Uterus (tissue), 4 donors: ENCODE results near the gene SIMC1. TPM values are rescaled to one million over a fixed set of nuclear protein-coding genes. Genes with fewer than 3 reads are reported as not detected.

ENCODE experiments used
- DNase-seq, 2 donors: peaks; one replicate each; pipeline ENCODE4 v3.0.0-alpha.2; 2019 to 2020
- H3K27ac ChIP-seq, 2 donors: fragments of 200-600 bp; sonication (generic); 1 replicate in 1 of 2; 2 replicates in 1 of 2; pipeline ENCODE4 v1.5.1; 2016 to 2018
- H3K27me3 ChIP-seq, 2 donors: fragments of 200-600 bp; sonication (generic); one replicate each; pipeline ENCODE4 v1.5.1; 2018 to 2019; ENCODE audit warnings: control low read depth in 1 of 2
- H3K36me3 ChIP-seq, 2 donors: fragments of 200-600 bp; sonication (generic); one replicate each; pipeline ENCODE4 v1.5.1; 2019; ENCODE audit warnings: control low read depth in 1 of 2
- H3K4me1 ChIP-seq, 2 donors: fragments of 200-600 bp; sonication (generic); one replicate each; pipeline ENCODE4 v1.5.1; 2018 to 2019; ENCODE audit warnings: control low read depth in 1 of 2
- H3K4me3 ChIP-seq, 2 donors: fragments of 200-600 bp; sonication (generic); 1 replicate in 1 of 2; 2 replicates in 1 of 2; pipeline ENCODE4 v1.5.1; 2018 to 2019; ENCODE audit warnings: mild to moderate bottlenecking in 1 of 2
- H3K9me3 ChIP-seq, 2 donors: fragments of 200-600 bp; sonication (generic); one replicate each; pipeline ENCODE4 v1.5.1; 2019; ENCODE audit warnings: control low read depth in 1 of 2
- CTCF ChIP-seq, 4 experiments: fragments of 200-600 bp in 2 of 4; fragments of 450-650 bp in 2 of 4; sonication (generic) in 2 of 4; IDR thresholded peaks; one replicate each; pipeline ENCODE4 v1.5.1; 2016 to 2019; ENCODE audit warnings: antibody characterized with exemption in 4 of 4, mild to moderate bottlenecking in 2 of 4, moderate library complexity in 1 of 4
- POLR2A ChIP-seq, 2 donors: fragments of 450-650 bp; IDR thresholded peaks; one replicate each; pipeline ENCODE4 v1.6.1; 2016; ENCODE audit warnings: antibody characterized with exemption in 2 of 2, mild to moderate bottlenecking in 1 of 2, moderate library complexity in 1 of 2
- intact Hi-C: fragments of 100-400 bp; cut with DNase I; formaldehyde crosslinking; loops from one replicate; pipeline ENCODE4 v1.15.1; 2023; ENCODE audit warnings: low total_unique reads
- total RNA-seq, 4 donors: library from RNA; depleted of rRNA in 3 of 4; stranded (reverse); fragments of >200 nt in 3 of 4; gene quantifications; one replicate each; pipeline versions ENCODE4 v1.1.0 to v1.2.4, GENCODE V29; 2014 to 2023
- donor health status: DM: yes; HTN: yes; CAD: no.

Gene SIMC1
- total RNA-seq, 4 donors from 2014 or later, result 1.5 to 43.0 (median 14.9) TPM

- H3K36me3 ChIP-seq, result no peaks in the 10 kb centered on the region
- intact Hi-C loops, result no loop called here
- no peak for DNase-seq
- H3K27ac ChIP-seq, result no peak overlapping the region
- H3K27me3 ChIP-seq, result no peaks in the 10 kb centered on the region
- TF ChIP-seq CTCF (IDR thresholded peaks at IDR 0.05), result no peak
- TF ChIP-seq POLR2A (IDR thresholded peaks at IDR 0.05), result no peak
- no peak overlapping the region for H3K4me3 ChIP-seq
- no peaks in the 10 kb centered on the region for H3K9me3 ChIP-seq
- no peaks in the 10 kb centered on the region for H3K4me1 ChIP-seq
These were observed 96.0 kb downstream of the SIMC1 start for GRCh38 chr5:176334031-176334770.

- intact Hi-C loops, result no loop called here
- Histone ChIP-seq H3K4me3 (no peak overlapping the region), H3K4me1 (no peaks in the 10 kb centered on the region), H3K9me3 (no peaks in the 10 kb centered on the region), H3K27ac (no peak overlapping the region), H3K36me3 (no peaks in the 10 kb centered on the region), H3K27me3 (no peaks in the 10 kb centered on the region)
- no peak for TF ChIP-seq POLR2A (IDR thresholded peaks at IDR 0.05)
- TF ChIP-seq CTCF (IDR thresholded peaks at IDR 0.05), result no peak
- no peak for DNase-seq
These were observed 99.7 kb downstream of the SIMC1 start for GRCh38 chr5:176337913-176338312.

- TF ChIP-seq POLR2A (IDR thresholded peaks at IDR 0.05) (no peak), CTCF (IDR thresholded peaks at IDR 0.05) (no peak)
- intact Hi-C loops, result no loop called here
- Histone ChIP-seq H3K4me1 (no peaks in the 10 kb centered on the region), H3K36me3 (no peaks in the 10 kb centered on the region), H3K4me3 (no peak overlapping the region), H3K27me3 (no peaks in the 10 kb centered on the region), H3K27ac (no peak overlapping the region), H3K9me3 (no peaks in the 10 kb centered on the region)
- DNase-seq, result no peak
These were observed 101.1 kb downstream of the SIMC1 start for GRCh38 chr5:176339304-176339703.

GRCh38 chr5:176341325-176342157 is 103.3 kb downstream of the SIMC1 start:
- no peaks in the 10 kb centered on the region for H3K36me3 ChIP-seq

More at GRCh38 chr5:176341325-176342157, 103.3 kb downstream of the SIMC1 start:
- Histone ChIP-seq H3K27me3 (no peaks in the 10 kb centered on the region), H3K4me3 (no peak overlapping the region), H3K9me3 (no peaks in the 10 kb centered on the region), H3K4me1 (no peaks in the 10 kb centered on the region), H3K27ac (no peak overlapping the region)
- intact Hi-C loops, result no loop called here
- TF ChIP-seq POLR2A (IDR thresholded peaks at IDR 0.05) (no peak), CTCF (IDR thresholded peaks at IDR 0.05) (no peak)
- no peak for DNase-seq
